ENCODE data around the gene BRF1. TPM values are rescaled to one million over a fixed set of nuclear protein-coding genes. Genes with fewer than 3 reads are reported as not detected.

Gene BRF1
- total RNA-seq, 1 experiment from 2014 or later = 41.2 TPM

- intact Hi-C loops (cut with micrococcal nuclease) = no loop called here
- no peaks in the 10 kb centered on the region for H3K9me2 ChIP-seq (ENCODE audit: insufficient read depth)
- DNase-seq (ENCODE audit: low read depth, low spot score) = no peak
- H3K36me3 ChIP-seq (ENCODE audit: control insufficient read depth in 1 of 2, insufficient read depth in 2 of 2, low read length in 2 of 2) = no peaks in the 10 kb centered on the region
- no TSS peak for BruUV-seq (replicated peaks)
- RAD21 ChIA-PET (ENCODE audit: low non-redundant PET in 1 of 2, low total read pairs in 2 of 2, uncharacterized antibody in 2 of 2, unreplicated experiment in 2 of 2) = no interaction called here
- no peak for TF ChIP-seq EZH2phosphoT487 (IDR thresholded peaks at IDR 0.05; ENCODE audit: borderline replicate concordance)
- no peak for TF ChIP-seq EGR1 (IDR thresholded peaks at IDR 0.05; ENCODE audit: low read depth)
- no peak for TF ChIP-seq CBX3 (IDR thresholded peaks at IDR 0.05; ENCODE audit: low read depth)
- no peak for TF ChIP-seq CEBPB (IDR thresholded peaks at IDR 0.05; ENCODE audit: low read depth)
- TF ChIP-seq ZNF274 (IDR thresholded peaks at IDR 0.05; ENCODE audit: low read depth, low read length) = no peak
- TF ChIP-seq JUND (IDR thresholded peaks at IDR 0.05) = no peak
- TF ChIP-seq FOSL1 (IDR thresholded peaks at IDR 0.05; ENCODE audit: low read depth) = no peak
- TF ChIP-seq EZH2 (IDR thresholded peaks at IDR 0.05) = no peak
- H2AFZ ChIP-seq (ENCODE audit: low read depth, low read length, poor library complexity, severe bottlenecking) = no peak overlapping the region
- H3K27ac ChIP-seq (ENCODE audit: low read depth, low read length) = no peak overlapping the region
- H3K9ac ChIP-seq (ENCODE audit: low read length) = no peak overlapping the region
- no peak overlapping the region for H3K4me2 ChIP-seq (ENCODE audit: low read length)
- H3K4me1 ChIP-seq (ENCODE audit: control insufficient read depth in 1 of 2, insufficient read depth in 2 of 2, low read length in 2 of 2) = peaks cover 3 to 4% of the 10 kb centered on the region in 2 experiments; a peak in 2 of 4 replicates
- H3K79me2 ChIP-seq (ENCODE audit: insufficient read depth, low read length) = no peaks in the 10 kb centered on the region
- no peak for ATAC-seq
- POLR2A ChIA-PET = no interaction called here
- no peaks in the 10 kb centered on the region for H4K20me1 ChIP-seq (ENCODE audit: insufficient read depth)
- no peak overlapping the region for H3K4me3 ChIP-seq (replicated peaks in 1 of 2; ENCODE audit: low read depth in 1 of 2, low read length in 2 of 2)
- CTCF ChIA-PET = no interaction called here
- H3K27me3 ChIP-seq (ENCODE audit: insufficient read depth, low read length) = no peaks in the 10 kb centered on the region
- H3K9me3 ChIP-seq (ENCODE audit: control insufficient read depth in 1 of 2, insufficient read depth in 1 of 2, low read depth in 1 of 2, low read length in 2 of 2) = no peaks in the 10 kb centered on the region
These were observed 91.7 kb downstream of the BRF1 start for GRCh38 chr14:105209091-105209490.

- TF ChIP-seq JUND (IDR thresholded peaks at IDR 0.05) = no peak
- no peak for TF ChIP-seq CEBPB (IDR thresholded peaks at IDR 0.05; ENCODE audit: low read depth)
- no peak for TF ChIP-seq CTCF (IDR thresholded peaks at IDR 0.05 in 2 of 3, conservative IDR thresholded peaks at IDR 0.05 in 1 of 3; ENCODE audit: borderline replicate concordance in 1 of 3, insufficient read depth in 1 of 3, low read depth in 2 of 3, low read length in 2 of 3)
- no peak for TF ChIP-seq ATF3 (IDR thresholded peaks at IDR 0.05)
- TF ChIP-seq MAX (IDR thresholded peaks at IDR 0.05) = no peak
- TF ChIP-seq EZH2 (IDR thresholded peaks at IDR 0.05) = no peak
- TF ChIP-seq RAD21 (IDR thresholded peaks at IDR 0.05; ENCODE audit: low read depth) = no peak
- no peak for TF ChIP-seq EGR1 (IDR thresholded peaks at IDR 0.05; ENCODE audit: low read depth)
- intact Hi-C loops (cut with micrococcal nuclease) = no loop called here
- H4K20me1 ChIP-seq (ENCODE audit: insufficient read depth) = no peaks in the 10 kb centered on the region
- no peaks in the 10 kb centered on the region for H3K79me2 ChIP-seq (ENCODE audit: insufficient read depth, low read length)
- H3K4me2 ChIP-seq (ENCODE audit: low read length) = no peak overlapping the region
- peaks cover 3 to 4% of the 10 kb centered on the region in 2 experiments; a peak in 2 of 4 replicates for H3K4me1 ChIP-seq (ENCODE audit: control insufficient read depth in 1 of 2, insufficient read depth in 2 of 2, low read length in 2 of 2)
- no peak overlapping the region for H3K9ac ChIP-seq (ENCODE audit: low read length)
- DNase-seq (ENCODE audit: low read depth, low spot score) (no peak), ATAC-seq (no peak)
- no TSS peak for BruUV-seq (replicated peaks)
- H3K27me3 ChIP-seq (ENCODE audit: insufficient read depth, low read length) = no peaks in the 10 kb centered on the region
- no peaks in the 10 kb centered on the region for H3K9me3 ChIP-seq (ENCODE audit: control insufficient read depth in 1 of 2, insufficient read depth in 1 of 2, low read depth in 1 of 2, low read length in 2 of 2)
- no peak overlapping the region for H3K27ac ChIP-seq (ENCODE audit: low read depth, low read length)
- H2AFZ ChIP-seq (ENCODE audit: low read depth, low read length, poor library complexity, severe bottlenecking) = no peak overlapping the region
- ChIA-PET CTCF (interaction anchor here (0.6 kb wide), 1 partner anchor 88 kb away, joined by 3 read pairs; no protein-coding TSS in a partner anchor), POLR2A (no interaction called here), RAD21 (ENCODE audit: low non-redundant PET in 1 of 2, low total read pairs in 2 of 2, uncharacterized antibody in 2 of 2, unreplicated experiment in 2 of 2) (no interaction called here)
- H3K36me3 ChIP-seq (ENCODE audit: control insufficient read depth in 1 of 2, insufficient read depth in 2 of 2, low read length in 2 of 2) = no peaks in the 10 kb centered on the region
- H3K4me3 ChIP-seq (replicated peaks in 1 of 2; ENCODE audit: low read depth in 1 of 2, low read length in 2 of 2) = no peak overlapping the region
- no peaks in the 10 kb centered on the region for H3K9me2 ChIP-seq (ENCODE audit: insufficient read depth)
These were observed 92.1 kb downstream of the BRF1 start for GRCh38 chr14:105208738-105209075.

Data from HCT116 (cell line).